Neutrophil (primary cell): Measurements from ENCODE around the gene SOX18.

ENCODE experiments used
- H3K27ac ChIP-seq: fragments of 200-600 bp; sonication (generic); 2 replicates; pipeline ENCODE4 v1.5.1; 2016; ENCODE audit warnings: mild to moderate bottlenecking, moderate library complexity
- H3K27me3 ChIP-seq: fragments of 200-600 bp; sonication (generic); 2 replicates; pipeline ENCODE4 v1.6.0; 2016; ENCODE audit warnings: mild to moderate bottlenecking
- H3K36me3 ChIP-seq: fragments of 200-600 bp; sonication (generic); 2 replicates; pipeline ENCODE4 v1.5.1; 2017
- H3K4me1 ChIP-seq, 2 experiments: fragments of 200-600 bp in 1 of 2; sonication (generic) in 1 of 2; 1 replicate in 1 of 2; 2 replicates in 1 of 2; pipeline versions ENCODE4 v1.5.1 to v1.6.1; 2013 to 2016; ENCODE audit warnings: low read depth in 1 of 2, low read length in 1 of 2, mild to moderate bottlenecking in 1 of 2, moderate library complexity in 1 of 2; ENCODE audit not compliant: control insufficient read depth in 1 of 2, insufficient read depth in 1 of 2
- H3K4me3 ChIP-seq, 2 experiments: fragments of 200-600 bp in 1 of 2; sonication (generic) in 1 of 2; 1 replicate in 1 of 2; 2 replicates in 1 of 2; pipeline ENCODE4 v1.5.1; 2013 to 2016; ENCODE audit warnings: low read depth in 1 of 2, low read length in 1 of 2, mild to moderate bottlenecking in 1 of 2, moderate library complexity in 1 of 2
- H3K9me3 ChIP-seq: fragments of 200-600 bp; sonication (generic); 2 replicates; pipeline ENCODE4 v1.5.1; 2016
- CTCF ChIP-seq: fragments of 200-600 bp; sonication (generic); IDR thresholded peaks from 2 replicates; pipeline ENCODE4 v1.5.1; 2016; ENCODE audit warnings: antibody characterized with exemption

Gene SOX18

GRCh38 chr20:64058536-64058935 lies 9.1 kb upstream of the SOX18 start:
- peaks cover 47% of the 10 kb centered on the region for H3K27me3 ChIP-seq
- no peaks in the 10 kb centered on the region for H3K36me3 ChIP-seq
- no peak for TF ChIP-seq CTCF
- H3K27ac ChIP-seq: no peak overlapping the region
- H3K9me3 ChIP-seq: no peaks in the 10 kb centered on the region
- peaks cover 26 to 35% of the 10 kb centered on the region in 2 experiments for H3K4me1 ChIP-seq
- H3K4me3 ChIP-seq: no peak overlapping the region

- Histone ChIP-seq H3K27ac (no peak overlapping the region), H3K4me3 (peak overlapping the region in 1 of 2 experiments; percentile 12), H3K9me3 (no peaks in the 10 kb centered on the region), H3K4me1 (peaks cover 22 to 30% of the 10 kb centered on the region in 2 experiments), H3K36me3 (no peaks in the 10 kb centered on the region), H3K27me3 (peaks cover 51% of the 10 kb centered on the region)
- peak; percentile 71 for TF ChIP-seq CTCF
These were observed 8.4 kb upstream of the SOX18 start for GRCh38 chr20:64057628-64058498.

- Histone ChIP-seq H3K4me1 (peaks cover 16 to 23% of the 10 kb centered on the region in 2 experiments), H3K9me3 (no peaks in the 10 kb centered on the region), H3K4me3 (peak overlapping the region in 1 of 2 experiments; percentile 12), H3K36me3 (no peaks in the 10 kb centered on the region), H3K27me3 (peaks cover 59% of the 10 kb centered on the region), H3K27ac (no peak overlapping the region)
- no peak for TF ChIP-seq CTCF
These were observed 7.6 kb upstream of the SOX18 start for GRCh38 chr20:64056889-64057627.

GRCh38 chr20:64056639-64056888 lies 7.1 kb upstream of the SOX18 start:
- no peak overlapping the region for H3K4me3 ChIP-seq
- H3K9me3 ChIP-seq: no peaks in the 10 kb centered on the region
- peaks cover 16 to 22% of the 10 kb centered on the region in 2 experiments for H3K4me1 ChIP-seq
- no peak overlapping the region for H3K27ac ChIP-seq
- no peaks in the 10 kb centered on the region for H3K36me3 ChIP-seq
- H3K27me3 ChIP-seq: peaks cover 64% of the 10 kb centered on the region
- no peak for TF ChIP-seq CTCF

- H3K27me3 ChIP-seq: peaks cover 69% of the 10 kb centered on the region
- no peak overlapping the region for H3K4me3 ChIP-seq
- no peak overlapping the region for H3K27ac ChIP-seq
- H3K4me1 ChIP-seq: peaks cover 16 to 22% of the 10 kb centered on the region in 2 experiments
- no peaks in the 10 kb centered on the region for H3K36me3 ChIP-seq
- H3K9me3 ChIP-seq: no peaks in the 10 kb centered on the region
- TF ChIP-seq CTCF: no peak
These were observed 6.6 kb upstream of the SOX18 start for GRCh38 chr20:64055893-64056638.
